HPDE6-E6E7 (cell line): Measurements from ENCODE around the gene C12orf56.
A peak's percentile ranks its signal among the peaks of the same experiment; 100 is the strongest.

Experiments used
- DNase-seq: peaks from one replicate; pipeline ENCODE4 v3.0.0; 2011; ENCODE audit warnings: missing footprints; ENCODE audit errors: extremely low spot score

The C12orf56 gene

DNA sequence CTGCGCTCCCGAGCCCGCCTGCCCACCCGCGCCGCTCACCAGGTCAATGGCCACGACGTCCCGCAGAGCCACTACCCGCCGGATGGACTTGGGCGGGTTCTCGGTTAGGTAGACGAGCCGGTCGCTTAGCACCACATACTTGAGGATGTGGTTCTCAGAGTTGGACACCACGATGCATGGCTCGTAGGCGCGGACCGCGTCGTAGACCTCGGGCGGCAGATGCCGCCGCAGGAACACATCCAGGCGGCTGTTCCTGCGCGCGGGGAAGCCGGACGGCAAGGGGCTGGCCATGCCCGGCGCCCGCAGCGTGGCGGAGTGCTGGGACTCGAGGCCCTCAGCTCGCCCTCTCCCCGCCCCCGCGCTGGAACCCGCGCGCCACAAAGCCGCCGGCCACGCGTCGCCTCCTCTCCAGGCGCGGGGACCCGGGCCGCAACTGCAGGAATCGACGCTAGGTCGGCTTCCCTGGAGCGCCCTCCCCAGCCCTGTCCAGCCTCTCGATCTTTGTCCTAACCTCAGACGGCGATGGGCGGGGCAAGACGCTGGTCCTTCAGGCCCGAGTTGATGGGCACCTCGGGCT is at the start of gene C12orf56:
Gene C12orf56 (minus strand): TSS at position 484 of the 577 bp plus-strand sequence. CDS start 193 bp downstream, at position 291.
- DNase-seq = no peak

GRCh38 chr12:64440100-64440499 is 49.5 kb upstream of the C12orf56 start:
- no peak for DNase-seq

DNA sequence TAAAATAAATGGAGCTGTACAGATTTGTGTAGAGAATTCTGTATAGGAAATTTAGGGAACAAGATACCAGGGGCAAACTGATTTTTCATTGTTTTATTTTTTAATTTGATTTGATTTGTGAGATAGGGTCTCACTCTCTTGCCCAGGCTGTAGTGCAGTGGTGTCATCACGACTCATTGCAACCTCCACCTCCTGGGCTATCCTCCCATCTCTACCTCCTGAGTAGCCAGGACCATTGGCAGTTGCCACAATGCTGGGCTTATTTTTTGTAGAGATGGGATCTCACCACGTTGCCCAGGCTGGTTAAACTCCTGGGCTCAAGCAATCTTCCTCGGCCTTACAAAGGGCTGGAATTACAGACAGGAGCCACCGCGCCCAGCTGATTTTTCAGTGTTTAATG is 43.4 kb upstream of the C12orf56 start:
- DNase-seq = no peak

- DNase-seq = no peak
Observed at GRCh38 chr12:64431791-64432190, 41.2 kb upstream of the C12orf56 start.

- DNase-seq = no peak
Observed at GRCh38 chr12:64430886-64431285, 40.3 kb upstream of the C12orf56 start.

- DNase-seq = no peak
Observed at GRCh38 chr12:64428956-64429355, 38.4 kb upstream of the C12orf56 start.

GRCh38 chr12:64427988-64428387 is 37.4 kb upstream of the C12orf56 start:
- no peak for DNase-seq

DNA sequence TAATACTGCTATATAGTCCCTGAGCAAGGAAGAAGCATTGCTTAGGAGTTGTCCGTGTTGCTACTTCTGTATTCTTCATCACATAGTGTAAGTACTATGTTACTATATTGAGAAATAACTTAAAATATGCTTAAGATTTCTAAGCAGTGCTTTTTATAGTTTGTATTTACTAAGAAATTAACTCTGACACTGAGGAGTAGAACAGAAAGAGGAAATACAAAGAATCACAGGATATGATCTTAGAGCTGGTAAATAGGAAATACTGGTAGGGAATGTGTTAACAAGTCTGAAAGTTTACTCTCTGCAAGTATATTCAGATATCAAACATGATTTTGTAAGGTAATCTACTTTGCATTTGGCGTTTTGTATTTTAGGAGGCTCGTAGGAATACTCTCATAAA is 29.1 kb upstream of the C12orf56 start:
- no peak for DNase-seq

DNA sequence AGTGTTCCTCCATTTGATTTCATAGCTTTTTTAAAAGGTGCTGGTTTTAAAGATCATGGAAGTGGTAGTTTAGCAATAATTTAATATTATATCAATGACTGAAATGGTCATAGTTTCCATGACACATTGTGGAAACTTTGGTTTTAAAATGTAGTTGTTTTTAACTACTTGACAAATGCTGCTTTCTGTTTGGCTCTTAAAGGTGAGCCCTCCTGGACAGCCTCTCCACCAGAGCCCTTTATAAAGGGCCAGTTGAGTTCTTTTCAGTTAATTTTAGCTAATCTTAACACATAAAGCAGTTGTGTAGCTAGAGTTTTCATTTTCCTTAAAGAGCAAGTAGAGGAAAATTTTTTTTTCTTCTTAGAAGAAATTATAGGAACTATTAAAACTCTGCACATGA is 27.7 kb upstream of the C12orf56 start:
- DNase-seq = no peak

DNA sequence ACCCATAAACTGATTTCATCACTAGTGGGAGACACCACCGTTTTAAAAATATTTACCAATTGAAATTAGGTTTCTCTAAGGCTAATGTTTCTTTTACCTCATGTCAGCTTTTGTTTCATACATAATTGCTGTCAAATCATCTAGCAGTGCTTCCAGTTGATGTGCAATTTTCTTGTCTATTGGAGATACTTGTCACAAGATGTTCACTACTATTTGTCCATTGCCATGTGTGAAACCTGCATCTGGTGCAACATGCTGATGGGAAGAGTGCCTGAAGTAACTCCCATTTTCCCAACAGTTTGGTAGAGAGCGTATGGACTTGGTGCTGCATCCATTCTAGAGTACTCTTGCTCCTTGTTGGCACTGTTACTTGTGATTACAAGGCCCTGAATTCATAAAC is 23.3 kb upstream of the C12orf56 start:
- DNase-seq = no peak

DNA sequence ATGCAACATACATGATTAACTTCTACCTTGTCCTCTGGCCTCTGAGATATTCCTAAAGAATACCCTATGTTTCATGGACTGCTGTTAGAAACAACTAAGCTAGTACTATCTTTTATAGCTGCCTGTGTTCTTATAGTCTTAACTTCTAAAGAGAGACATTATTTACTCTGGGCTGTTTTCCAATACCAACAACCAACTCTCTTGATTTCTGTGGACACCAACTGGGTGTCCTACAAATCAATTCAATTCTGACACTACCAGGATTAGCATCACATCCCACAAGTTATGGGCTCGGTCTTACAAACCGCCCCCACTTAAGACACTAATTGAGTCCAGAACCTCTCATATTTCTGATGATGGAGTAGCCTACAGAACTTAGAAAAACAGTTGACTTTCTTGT is 21.9 kb upstream of the C12orf56 start:
- DNase-seq = no peak

GRCh38 chr12:64411427-64411826 is 20.9 kb upstream of the C12orf56 start:
- no peak for DNase-seq

- DNase-seq = no peak
Observed at GRCh38 chr12:64407342-64408223, 17.0 kb upstream of the C12orf56 start.

DNA sequence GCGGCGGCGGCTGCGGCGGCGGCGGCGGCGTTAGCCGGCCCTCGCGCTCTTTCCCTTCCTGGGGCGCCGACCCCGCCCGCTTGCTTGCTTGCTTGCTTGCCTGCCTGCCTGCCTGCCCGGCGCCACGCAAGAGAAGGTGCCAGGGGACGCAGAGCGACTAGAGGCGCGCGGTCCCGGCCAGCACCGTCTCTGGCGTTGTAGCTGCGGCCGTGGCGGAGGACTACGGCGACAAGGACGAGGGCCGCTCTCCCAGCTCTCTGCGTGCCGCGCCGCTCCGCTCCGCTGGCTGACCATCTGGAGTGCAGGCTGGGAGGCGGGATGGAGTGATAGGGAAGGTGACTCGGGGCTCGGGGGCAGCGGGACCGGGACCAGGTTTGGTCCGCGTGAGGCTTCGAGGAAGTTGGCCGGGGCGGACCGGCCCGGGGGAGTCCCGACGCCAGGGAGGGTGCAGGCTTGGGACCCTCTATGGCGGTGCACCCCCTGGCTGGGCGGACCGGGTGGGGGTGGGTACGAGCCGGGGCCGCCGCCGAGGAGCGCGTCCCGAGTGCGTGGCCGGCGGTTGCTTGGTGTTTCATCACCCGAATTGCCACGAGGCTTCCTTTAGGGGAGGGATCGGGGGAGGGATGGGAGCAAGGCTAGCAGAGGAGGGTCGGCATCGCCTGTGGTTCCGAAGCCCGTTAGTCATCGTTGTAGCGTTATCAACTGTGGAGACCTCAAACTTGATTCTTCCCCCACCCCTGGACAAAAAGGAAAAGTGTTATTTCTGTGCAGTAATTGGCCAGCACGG is 14.1 kb upstream of the C12orf56 start:
- peak; percentile 23 for DNase-seq

GRCh38 chr12:64403707-64404469 is 13.3 kb upstream of the C12orf56 start, which contains the start of gene XPOT:
TSS of gene XPOT (plus strand) at chr12:64404392. CDS start at chr12:64410036, 5,644 bp downstream.
- DNase-seq = peak; percentile 95

- DNase-seq = no peak
Observed at GRCh38 chr12:64402181-64402580, 11.6 kb upstream of the C12orf56 start.

GRCh38 chr12:64400041-64400440 is 9.5 kb upstream of the C12orf56 start:
- no peak for DNase-seq

- no peak for DNase-seq
Observed at GRCh38 chr12:64395739-64396138, 5.2 kb upstream of the C12orf56 start.

GRCh38 chr12:64392221-64392620 is 1.7 kb upstream of the C12orf56 start:
- no peak for DNase-seq

DNA sequence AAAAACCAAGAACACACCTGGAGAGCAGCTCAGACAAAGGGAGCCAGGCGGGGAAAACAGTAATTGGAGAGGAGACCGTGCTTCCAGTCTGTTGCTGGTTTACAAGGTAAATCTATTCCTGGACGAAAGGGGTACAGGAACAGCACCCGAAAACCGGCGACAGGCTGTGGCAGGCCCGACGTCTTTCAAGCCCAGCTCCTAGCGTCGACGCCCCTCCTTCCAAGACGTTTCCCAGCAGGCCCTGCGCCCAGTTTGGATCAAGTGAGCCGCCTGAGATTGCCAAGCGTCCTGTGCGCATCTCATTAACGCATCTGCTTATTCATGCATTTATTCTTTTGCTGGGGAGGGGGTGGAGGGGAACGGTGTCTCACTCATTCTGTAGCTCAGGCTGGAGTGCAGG is 1.4 kb downstream of the C12orf56 start:
- no peak for DNase-seq

- no peak for DNase-seq
Observed at GRCh38 chr12:64387197-64387816, 3.3 kb downstream of the C12orf56 start.
